Esophagus squamous epithelium (tissue), 4 donors: ENCODE results near the gene MBNL2.

ENCODE experiments used
- CTCF ChIP-seq, 6 experiments: fragments of 450-650 bp in 4 of 6; fragments of 200-600 bp in 2 of 6; sonication (generic) in 2 of 6; IDR thresholded peaks; one replicate each; pipeline ENCODE4 v1.5.1; 2016 to 2019; ENCODE audit warnings: antibody characterized with exemption in 6 of 6, mild to moderate bottlenecking in 4 of 6, moderate library complexity in 4 of 6
- POLR2A ChIP-seq, 4 donors: fragments of 450-650 bp; IDR thresholded peaks; one replicate each; pipeline ENCODE4 v1.6.1; 2017; ENCODE audit warnings: antibody characterized with exemption in 4 of 4, mild to moderate bottlenecking in 4 of 4, moderate library complexity in 3 of 4

GRCh38 chr13:97360610-97361009, 138.5 kb downstream of the MBNL2 start:
- no peak for TF ChIP-seq CTCF (IDR thresholded peaks at IDR 0.05)
- no peak for TF ChIP-seq POLR2A (IDR thresholded peaks at IDR 0.05)
